ENCODE measurements around the gene LRRC7. TPM values are rescaled to one million over a fixed set of nuclear protein-coding genes. Genes with fewer than 3 reads are reported as not detected.

The LRRC7 gene
- total RNA-seq, 1 donor from 2014 or later = not detected

DNA sequence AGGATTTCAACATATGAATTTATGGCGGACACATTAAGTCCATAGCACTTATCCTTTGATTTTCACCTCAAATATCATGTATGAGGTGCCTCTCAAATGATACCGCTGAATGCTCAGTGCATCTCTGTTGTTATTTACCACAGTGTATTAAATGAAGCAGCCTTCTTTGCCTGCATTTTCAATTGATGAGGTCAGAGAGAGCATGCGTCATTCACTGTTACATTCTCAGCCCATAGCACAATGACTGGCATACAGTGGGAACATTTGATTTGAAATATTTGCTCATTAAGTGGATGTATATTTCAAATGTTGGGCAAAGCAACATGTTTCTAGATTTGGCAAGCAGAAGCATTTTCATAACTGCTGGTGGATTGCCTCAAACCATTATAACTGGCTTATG lies 45.7 kb downstream of the LRRC7 start:
- no peak for DNase-seq (ENCODE audit: low spot score)

DNA sequence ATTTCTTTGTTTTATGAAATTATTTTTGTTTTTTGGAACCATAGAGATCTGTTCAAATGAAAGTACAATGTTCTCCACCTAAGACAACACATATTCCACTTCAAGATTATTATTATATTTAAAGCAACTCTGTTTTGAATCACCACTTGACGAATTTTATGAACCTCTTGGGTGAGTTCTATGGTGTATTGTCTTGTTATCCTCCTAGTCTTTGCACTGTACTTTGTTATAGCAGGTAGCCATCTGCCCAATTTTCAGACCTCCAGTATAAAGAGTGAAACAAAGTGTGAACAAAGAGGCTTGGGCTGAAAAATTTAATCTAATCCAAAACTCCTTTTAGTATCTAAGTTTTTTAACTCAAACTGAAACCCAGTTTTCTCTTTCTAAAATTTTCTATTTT lies 71.0 kb downstream of the LRRC7 start:
- Mint-ChIP-seq H3K27ac (no peak overlapping the region), H3K4me1 (ENCODE audit: low read depth) (no peaks in the 10 kb centered on the region), H3K4me3 (ENCODE audit: low read depth) (no peak overlapping the region), H3K9me3 (no peaks in the 10 kb centered on the region), H3K27me3 (ENCODE audit: low read depth) (no peaks in the 10 kb centered on the region), H3K36me3 (ENCODE audit: low read depth) (no peaks in the 10 kb centered on the region)
- intact Hi-C loops (cut with micrococcal nuclease) = no loop called here
- DNase-seq (ENCODE audit: low spot score) = no peak

More for the DNA sequence above, 45.7 kb downstream of the LRRC7 start:
- H3K36me3 Mint-ChIP-seq (ENCODE audit: low read depth) = no peaks in the 10 kb centered on the region
- H3K27ac Mint-ChIP-seq = no peak overlapping the region
- H3K9me3 Mint-ChIP-seq = peaks cover 4% of the 10 kb centered on the region
- intact Hi-C loops (cut with micrococcal nuclease) = no loop called here
- no peaks in the 10 kb centered on the region for H3K27me3 Mint-ChIP-seq (ENCODE audit: low read depth)
- H3K4me1 Mint-ChIP-seq (ENCODE audit: low read depth) = no peaks in the 10 kb centered on the region
- no peak overlapping the region for H3K4me3 Mint-ChIP-seq (ENCODE audit: low read depth)

DNA sequence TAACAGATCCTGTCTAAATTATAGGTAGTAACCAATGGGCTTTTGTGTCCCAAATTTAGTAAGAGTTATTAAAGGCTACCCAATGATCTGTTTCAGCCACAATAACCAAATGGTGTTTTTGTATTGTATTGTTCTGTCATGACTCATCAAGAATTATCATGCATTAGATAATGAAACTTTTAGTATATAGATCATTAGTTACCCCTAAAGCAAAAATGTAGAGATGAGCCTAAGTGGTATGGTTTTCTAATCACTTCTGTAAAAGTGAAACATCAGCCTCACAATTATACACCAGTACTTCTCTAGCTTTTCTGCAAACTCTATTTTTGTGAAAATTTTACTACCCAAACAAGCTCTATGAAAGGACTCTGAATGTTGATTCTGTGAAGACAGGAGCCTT lies 71.4 kb downstream of the LRRC7 start:
- H3K4me1 Mint-ChIP-seq (ENCODE audit: low read depth) = no peaks in the 10 kb centered on the region
- no peak for DNase-seq (ENCODE audit: low spot score)
- H3K36me3 Mint-ChIP-seq (ENCODE audit: low read depth) = no peaks in the 10 kb centered on the region
- no peaks in the 10 kb centered on the region for H3K9me3 Mint-ChIP-seq
- intact Hi-C loops (cut with micrococcal nuclease) = no loop called here
- no peak overlapping the region for H3K27ac Mint-ChIP-seq
- H3K27me3 Mint-ChIP-seq (ENCODE audit: low read depth) = no peaks in the 10 kb centered on the region
- H3K4me3 Mint-ChIP-seq (ENCODE audit: low read depth) = no peak overlapping the region

DNA sequence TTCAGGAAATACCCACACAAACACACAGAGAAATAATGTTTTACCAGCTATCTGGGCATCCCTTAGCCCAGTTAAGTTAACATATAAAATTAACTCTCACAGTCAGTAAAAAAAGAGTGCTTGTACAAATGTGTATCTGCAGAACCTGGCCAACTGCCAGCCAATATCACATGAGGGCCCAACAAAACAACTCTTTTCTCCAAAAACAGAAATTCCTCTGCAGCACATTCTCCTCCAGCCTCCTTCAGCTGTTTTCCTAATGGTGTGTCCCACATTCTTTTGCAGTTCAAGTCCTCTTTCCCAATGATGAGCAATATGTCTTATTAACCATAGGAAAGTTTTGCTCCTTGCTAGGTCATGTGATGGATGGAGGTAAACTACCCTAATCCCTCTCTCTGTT lies 75.5 kb downstream of the LRRC7 start:
- no peak overlapping the region for H3K4me3 Mint-ChIP-seq (ENCODE audit: low read depth)
- no peaks in the 10 kb centered on the region for H3K27me3 Mint-ChIP-seq (ENCODE audit: low read depth)
- no peaks in the 10 kb centered on the region for H3K9me3 Mint-ChIP-seq
- intact Hi-C loops (cut with micrococcal nuclease) = no loop called here
- no peak for DNase-seq (ENCODE audit: low spot score)
- no peak overlapping the region for H3K27ac Mint-ChIP-seq
- H3K36me3 Mint-ChIP-seq (ENCODE audit: low read depth) = no peaks in the 10 kb centered on the region
- H3K4me1 Mint-ChIP-seq (ENCODE audit: low read depth) = no peaks in the 10 kb centered on the region

DNA sequence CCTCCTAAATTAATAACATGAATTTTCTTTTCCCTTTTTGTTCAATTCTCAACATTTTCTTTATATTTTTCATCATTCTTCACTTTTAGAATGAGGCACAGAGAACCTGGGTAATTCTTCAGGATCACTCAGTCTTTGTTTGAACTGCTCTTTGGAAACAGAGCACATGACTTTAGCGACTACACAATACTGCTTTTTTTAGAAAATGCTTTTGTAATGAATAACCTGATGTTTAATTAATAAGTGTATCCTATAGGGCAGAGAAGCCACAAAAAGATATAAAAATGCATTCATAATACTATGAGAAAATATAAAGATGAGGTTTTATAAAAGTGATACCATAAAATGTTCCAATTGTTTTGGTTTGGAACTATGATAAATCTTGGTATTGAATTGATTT lies 77.8 kb downstream of the LRRC7 start:
- DNase-seq (ENCODE audit: low spot score) = no peak
- intact Hi-C loops (cut with micrococcal nuclease) = no loop called here
- no peaks in the 10 kb centered on the region for H3K27me3 Mint-ChIP-seq (ENCODE audit: low read depth)
- peaks cover 4% of the 10 kb centered on the region for H3K9me3 Mint-ChIP-seq
- no peak overlapping the region for H3K4me3 Mint-ChIP-seq (ENCODE audit: low read depth)
- no peak overlapping the region for H3K27ac Mint-ChIP-seq
- H3K36me3 Mint-ChIP-seq (ENCODE audit: low read depth) = no peaks in the 10 kb centered on the region
- no peaks in the 10 kb centered on the region for H3K4me1 Mint-ChIP-seq (ENCODE audit: low read depth)

DNA sequence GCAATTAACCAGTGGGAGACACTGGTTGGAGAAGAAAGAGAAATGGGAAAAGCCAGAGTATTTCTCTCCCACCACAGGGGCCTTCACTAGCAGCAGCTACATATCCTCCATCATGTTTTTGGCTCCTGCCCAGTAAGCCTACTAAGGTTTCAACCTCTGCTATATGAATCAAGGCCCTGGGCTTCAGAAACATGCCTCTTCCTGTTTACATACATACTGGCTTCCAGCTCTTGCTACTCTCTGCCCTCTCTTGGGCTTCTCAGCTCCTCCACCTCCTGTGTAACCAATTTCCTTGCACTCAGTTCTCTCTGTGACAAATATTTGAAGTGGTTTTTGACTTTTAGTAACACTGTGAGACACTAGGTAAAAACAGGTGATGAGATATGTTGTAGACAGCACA lies 80.8 kb downstream of the LRRC7 start:
- Mint-ChIP-seq H3K9me3 (peaks cover 4% of the 10 kb centered on the region), H3K27me3 (ENCODE audit: low read depth) (no peaks in the 10 kb centered on the region), H3K4me1 (ENCODE audit: low read depth) (no peaks in the 10 kb centered on the region), H3K36me3 (ENCODE audit: low read depth) (no peaks in the 10 kb centered on the region), H3K4me3 (ENCODE audit: low read depth) (no peak overlapping the region), H3K27ac (no peak overlapping the region)
- intact Hi-C loops (cut with micrococcal nuclease) = no loop called here
- no peak for DNase-seq (ENCODE audit: low spot score)

DNA sequence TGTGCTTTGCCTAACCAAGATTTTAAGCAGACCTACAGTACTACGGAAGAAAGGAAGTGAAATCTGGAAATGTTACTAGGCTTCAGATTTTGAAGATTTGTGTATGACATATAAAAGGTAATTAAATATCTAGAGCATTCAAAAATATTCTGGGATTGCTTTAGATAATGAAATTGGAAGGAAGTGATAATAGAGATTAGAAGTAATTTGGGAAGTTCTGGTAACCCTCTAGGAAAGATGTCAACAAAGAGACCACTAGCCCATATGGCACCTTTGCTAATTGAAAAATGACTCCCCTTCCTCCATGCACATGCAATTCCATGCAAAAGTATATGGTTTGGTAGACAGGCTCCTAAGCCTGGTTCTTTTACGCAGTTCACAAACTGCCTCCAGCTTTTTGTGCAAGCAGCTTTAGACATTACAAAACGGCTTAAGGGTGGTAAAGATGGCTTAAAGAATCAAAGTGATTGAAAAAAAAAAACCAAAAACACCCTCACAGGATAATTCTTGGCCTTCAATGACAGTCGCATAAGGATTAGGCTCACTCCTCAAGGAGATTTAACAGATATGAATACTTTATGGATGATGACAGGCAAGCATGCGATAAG lies 81.8 kb downstream of the LRRC7 start:
- Mint-ChIP-seq H3K36me3 (ENCODE audit: low read depth) (no peaks in the 10 kb centered on the region), H3K9me3 (peaks cover 4% of the 10 kb centered on the region), H3K27me3 (ENCODE audit: low read depth) (no peaks in the 10 kb centered on the region), H3K4me3 (ENCODE audit: low read depth) (no peak overlapping the region), H3K4me1 (ENCODE audit: low read depth) (no peaks in the 10 kb centered on the region), H3K27ac (no peak overlapping the region)
- no peak for DNase-seq (ENCODE audit: low spot score)
- intact Hi-C loops (cut with micrococcal nuclease) = no loop called here

DNA sequence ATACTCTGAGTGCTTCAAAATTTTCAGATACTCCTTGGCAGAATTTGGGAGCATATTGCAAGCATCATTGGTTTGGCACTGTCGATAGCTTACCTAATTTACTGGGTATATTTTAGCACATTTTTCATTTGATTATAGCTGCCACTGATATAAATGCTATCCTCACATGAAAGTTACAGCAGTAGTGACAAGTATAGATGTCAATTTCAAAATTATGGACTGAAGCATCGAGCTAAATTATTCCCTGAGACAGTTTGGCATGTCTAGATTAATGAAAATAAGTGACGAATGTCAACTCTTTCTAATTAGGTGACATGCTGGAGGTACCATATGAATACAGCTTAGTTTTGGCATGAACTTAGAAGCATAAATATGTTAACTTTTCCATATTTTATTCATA lies 83.1 kb downstream of the LRRC7 start:
- no peak overlapping the region for H3K27ac Mint-ChIP-seq
- intact Hi-C loops (cut with micrococcal nuclease) = no loop called here
- peaks cover 4% of the 10 kb centered on the region for H3K9me3 Mint-ChIP-seq
- H3K27me3 Mint-ChIP-seq (ENCODE audit: low read depth) = no peaks in the 10 kb centered on the region
- no peaks in the 10 kb centered on the region for H3K36me3 Mint-ChIP-seq (ENCODE audit: low read depth)
- DNase-seq (ENCODE audit: low spot score) = no peak
- no peak overlapping the region for H3K4me3 Mint-ChIP-seq (ENCODE audit: low read depth)
- no peaks in the 10 kb centered on the region for H3K4me1 Mint-ChIP-seq (ENCODE audit: low read depth)

DNA sequence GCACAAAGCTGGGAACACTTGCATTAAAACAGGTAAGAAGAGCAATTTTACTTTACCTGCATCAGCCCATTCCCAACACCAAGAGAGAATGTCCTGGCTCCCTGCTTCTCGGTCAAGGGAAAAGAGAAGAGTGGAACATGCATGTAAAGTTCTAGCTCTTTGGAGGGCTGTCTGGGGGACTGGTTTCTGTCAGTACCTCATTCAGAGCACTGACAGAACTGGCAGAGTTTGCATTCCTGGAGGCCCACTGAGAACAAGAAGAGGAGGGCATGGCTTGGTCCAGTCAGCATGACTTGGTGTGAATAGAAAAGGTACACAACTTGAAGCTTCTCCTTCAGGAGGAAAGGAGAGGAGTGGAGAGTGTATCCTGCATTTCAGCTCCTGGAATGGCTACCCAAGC lies 83.9 kb downstream of the LRRC7 start:
- no peak for DNase-seq (ENCODE audit: low spot score)
- intact Hi-C loops (cut with micrococcal nuclease) = no loop called here
- Mint-ChIP-seq H3K36me3 (ENCODE audit: low read depth) (no peaks in the 10 kb centered on the region), H3K9me3 (peaks cover 4% of the 10 kb centered on the region), H3K27ac (no peak overlapping the region), H3K27me3 (ENCODE audit: low read depth) (no peaks in the 10 kb centered on the region), H3K4me3 (ENCODE audit: low read depth) (no peak overlapping the region), H3K4me1 (ENCODE audit: low read depth) (no peaks in the 10 kb centered on the region)

DNA sequence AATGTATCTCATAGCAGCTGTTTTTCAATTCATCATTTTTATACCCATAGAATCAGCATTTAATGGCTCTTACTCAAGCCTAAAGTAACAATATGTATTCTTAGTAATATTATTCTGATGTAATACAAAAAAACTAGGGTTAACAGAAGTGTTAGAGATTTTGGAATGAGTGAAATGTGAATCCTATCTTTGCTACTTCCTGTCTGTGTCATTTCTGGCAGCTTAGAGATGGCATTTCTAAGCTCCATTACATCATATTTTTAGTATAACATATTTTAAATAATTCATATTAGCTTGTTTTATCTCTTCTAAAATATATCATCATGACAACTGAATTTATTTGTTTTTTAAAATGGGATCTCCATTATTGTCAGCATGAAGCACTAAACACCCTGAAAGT lies 90.2 kb downstream of the LRRC7 start:
- intact Hi-C loops (cut with micrococcal nuclease) = no loop called here
- DNase-seq (ENCODE audit: low spot score) = no peak
- no peaks in the 10 kb centered on the region for H3K36me3 Mint-ChIP-seq (ENCODE audit: low read depth)
- no peak overlapping the region for H3K4me3 Mint-ChIP-seq (ENCODE audit: low read depth)
- H3K9me3 Mint-ChIP-seq = no peaks in the 10 kb centered on the region
- no peaks in the 10 kb centered on the region for H3K27me3 Mint-ChIP-seq (ENCODE audit: low read depth)
- H3K4me1 Mint-ChIP-seq (ENCODE audit: low read depth) = no peaks in the 10 kb centered on the region
- H3K27ac Mint-ChIP-seq = no peak overlapping the region

DNA sequence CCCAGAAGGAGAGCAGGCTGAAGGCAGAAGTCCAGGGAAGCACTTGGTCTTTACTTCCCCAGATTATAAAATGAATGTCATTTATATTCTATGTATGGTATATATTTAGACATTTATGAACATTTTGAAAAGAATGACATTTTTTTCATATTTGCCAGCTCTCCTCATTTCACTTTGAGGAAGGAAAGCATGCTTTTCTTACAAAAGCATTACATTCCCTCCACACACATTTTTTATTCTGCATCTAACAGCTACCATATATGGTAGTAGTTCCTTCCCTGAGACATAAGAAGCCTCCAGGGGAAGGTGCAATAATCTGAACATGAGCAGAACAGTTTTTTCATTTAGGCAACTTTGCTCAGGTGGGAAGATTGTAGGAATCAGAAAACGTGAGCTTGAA lies 94.0 kb downstream of the LRRC7 start:
- H3K36me3 Mint-ChIP-seq (ENCODE audit: low read depth) = no peaks in the 10 kb centered on the region
- no peak overlapping the region for H3K27ac Mint-ChIP-seq
- intact Hi-C loops (cut with micrococcal nuclease) = no loop called here
- no peaks in the 10 kb centered on the region for H3K27me3 Mint-ChIP-seq (ENCODE audit: low read depth)
- peaks cover 10% of the 10 kb centered on the region for H3K9me3 Mint-ChIP-seq
- DNase-seq (ENCODE audit: low spot score) = no peak
- no peak overlapping the region for H3K4me3 Mint-ChIP-seq (ENCODE audit: low read depth)
- H3K4me1 Mint-ChIP-seq (ENCODE audit: low read depth) = no peaks in the 10 kb centered on the region

DNA sequence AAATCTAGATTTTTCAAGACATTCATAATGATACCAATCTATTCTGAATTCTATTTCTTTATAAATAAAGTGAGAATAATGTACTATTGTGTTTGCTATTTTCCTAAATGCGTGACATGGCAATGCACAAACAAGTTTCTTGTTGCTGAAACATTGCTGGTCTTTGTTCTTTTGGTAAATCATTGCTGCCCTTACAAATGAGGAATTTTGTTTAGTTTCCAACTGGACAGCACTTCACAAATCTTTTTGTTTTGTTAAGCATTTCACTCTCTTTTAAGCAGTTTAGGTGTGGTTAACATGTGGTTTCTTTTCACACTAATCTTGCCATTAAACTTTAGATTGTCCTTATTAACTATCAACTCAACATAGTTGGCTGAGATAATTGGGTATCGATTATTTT lies 94.6 kb downstream of the LRRC7 start:
- Mint-ChIP-seq H3K27ac (no peak overlapping the region), H3K4me3 (ENCODE audit: low read depth) (no peak overlapping the region), H3K4me1 (ENCODE audit: low read depth) (no peaks in the 10 kb centered on the region), H3K27me3 (ENCODE audit: low read depth) (no peaks in the 10 kb centered on the region), H3K36me3 (ENCODE audit: low read depth) (no peaks in the 10 kb centered on the region), H3K9me3 (peaks cover 16% of the 10 kb centered on the region)
- intact Hi-C loops (cut with micrococcal nuclease) = no loop called here
- no peak for DNase-seq (ENCODE audit: low spot score)

DNA sequence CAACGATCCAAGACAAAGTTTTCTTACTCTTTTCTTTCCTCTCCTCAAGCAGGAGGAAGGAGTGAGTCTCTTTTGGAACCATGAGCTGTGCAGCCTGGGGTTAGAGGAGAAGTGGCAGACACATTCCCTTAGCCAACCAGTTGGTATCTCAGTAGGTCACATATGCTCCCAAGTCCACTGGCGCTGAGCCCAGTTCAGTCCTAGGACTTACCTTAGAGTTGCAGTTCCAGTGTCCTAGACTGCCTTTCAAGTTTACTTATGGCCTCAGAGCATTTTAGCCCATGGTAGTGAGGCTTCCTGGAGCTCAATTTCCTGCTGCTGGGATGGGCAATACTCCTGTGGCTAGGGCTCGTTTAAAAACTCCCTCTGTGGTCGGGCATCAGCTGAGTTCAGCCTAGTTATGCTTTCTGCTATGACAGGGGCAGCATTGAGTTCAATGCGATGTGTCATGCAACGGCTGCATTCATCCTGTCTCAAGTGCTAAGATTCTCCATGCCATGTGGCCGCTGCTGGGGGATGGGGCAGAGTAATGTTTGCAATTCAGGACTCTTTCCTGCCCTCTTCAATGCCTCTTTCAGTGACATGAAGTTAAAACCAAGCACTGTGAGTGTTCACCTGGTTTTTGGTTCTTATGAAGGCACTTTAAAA lies 103.8 kb downstream of the LRRC7 start:
- Mint-ChIP-seq H3K4me1 (ENCODE audit: low read depth) (no peaks in the 10 kb centered on the region), H3K27me3 (ENCODE audit: low read depth) (no peaks in the 10 kb centered on the region), H3K9me3 (peaks cover 22% of the 10 kb centered on the region), H3K36me3 (ENCODE audit: low read depth) (no peaks in the 10 kb centered on the region), H3K4me3 (ENCODE audit: low read depth) (no peak overlapping the region), H3K27ac (no peak overlapping the region)
- intact Hi-C loops (cut with micrococcal nuclease) = no loop called here
- no peak for DNase-seq (ENCODE audit: low spot score)

DNA sequence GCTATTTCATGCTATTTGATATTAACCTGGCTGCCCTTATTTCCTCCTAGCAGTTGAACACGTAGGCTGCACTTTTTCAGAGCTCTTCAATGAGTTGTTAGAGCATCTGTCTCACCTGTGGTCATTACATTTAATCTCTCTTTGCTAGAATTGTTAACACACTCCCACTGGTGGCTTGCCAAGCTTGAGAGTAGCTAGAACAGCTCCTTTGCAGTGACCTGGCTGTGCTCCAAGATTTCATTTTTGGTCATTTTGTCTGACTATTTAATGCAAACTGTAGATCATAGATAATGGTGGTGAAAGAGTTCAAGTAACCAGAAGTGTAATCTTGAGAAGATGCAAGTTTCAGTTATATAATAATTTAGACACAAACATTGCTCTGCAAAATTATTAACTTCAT lies 105.6 kb downstream of the LRRC7 start:
- H3K27me3 Mint-ChIP-seq (ENCODE audit: low read depth) = no peaks in the 10 kb centered on the region
- H3K36me3 Mint-ChIP-seq (ENCODE audit: low read depth) = no peaks in the 10 kb centered on the region
- no peaks in the 10 kb centered on the region for H3K4me1 Mint-ChIP-seq (ENCODE audit: low read depth)
- peaks cover 8% of the 10 kb centered on the region for H3K9me3 Mint-ChIP-seq
- H3K4me3 Mint-ChIP-seq (ENCODE audit: low read depth) = no peak overlapping the region
- no peak overlapping the region for H3K27ac Mint-ChIP-seq
- intact Hi-C loops (cut with micrococcal nuclease) = no loop called here
- DNase-seq (ENCODE audit: low spot score) = no peak

All from activated T-helper 2 cell treated with anti-CD3 and anti-CD28 coated beads, Interferon-gamma antibody, Interleukin-2, Interleukin-4, amounts not matched to agents 10 μg/mL and 5 μg/mL and 100 μg/mL, durations not matched to agents 14 hours and 24 hours and 36 hours (primary cell).